Stomach (tissue), 4 donors: ENCODE data around the gene AJM1.

Source experiments
- EP300 ChIP-seq: sonication (generic); formaldehyde crosslinking; IDR thresholded peaks from one replicate; pipeline ENCODE4 v1.6.1; 2017; ENCODE audit warnings: antibody characterized with exemption
- POLR2A ChIP-seq, 4 donors: fragments of 450-650 bp; IDR thresholded peaks; one replicate each; pipeline ENCODE4 v1.6.1; 2016; ENCODE audit warnings: antibody characterized with exemption in 4 of 4, control low read depth in 2 of 4, mild to moderate bottlenecking in 1 of 4, moderate library complexity in 1 of 4
- POLR2AphosphoS5 ChIP-seq, 3 donors: sonication (generic); formaldehyde crosslinking; IDR thresholded peaks; one replicate each; pipeline ENCODE4 v1.6.1; 2016; ENCODE audit warnings: antibody characterized with exemption in 3 of 3
- TF ChIP-seq, protein P1 (sequence below), 7 experiments: fragments of 450-650 bp in 4 of 7; fragments of 200-600 bp in 3 of 7; sonication (generic) in 3 of 7; IDR thresholded peaks; one replicate each; pipeline ENCODE4 v1.5.1; 2016 to 2019; ENCODE audit warnings: antibody characterized with exemption in 7 of 7, control low read depth in 2 of 7, mild to moderate bottlenecking in 1 of 7

DNA sequence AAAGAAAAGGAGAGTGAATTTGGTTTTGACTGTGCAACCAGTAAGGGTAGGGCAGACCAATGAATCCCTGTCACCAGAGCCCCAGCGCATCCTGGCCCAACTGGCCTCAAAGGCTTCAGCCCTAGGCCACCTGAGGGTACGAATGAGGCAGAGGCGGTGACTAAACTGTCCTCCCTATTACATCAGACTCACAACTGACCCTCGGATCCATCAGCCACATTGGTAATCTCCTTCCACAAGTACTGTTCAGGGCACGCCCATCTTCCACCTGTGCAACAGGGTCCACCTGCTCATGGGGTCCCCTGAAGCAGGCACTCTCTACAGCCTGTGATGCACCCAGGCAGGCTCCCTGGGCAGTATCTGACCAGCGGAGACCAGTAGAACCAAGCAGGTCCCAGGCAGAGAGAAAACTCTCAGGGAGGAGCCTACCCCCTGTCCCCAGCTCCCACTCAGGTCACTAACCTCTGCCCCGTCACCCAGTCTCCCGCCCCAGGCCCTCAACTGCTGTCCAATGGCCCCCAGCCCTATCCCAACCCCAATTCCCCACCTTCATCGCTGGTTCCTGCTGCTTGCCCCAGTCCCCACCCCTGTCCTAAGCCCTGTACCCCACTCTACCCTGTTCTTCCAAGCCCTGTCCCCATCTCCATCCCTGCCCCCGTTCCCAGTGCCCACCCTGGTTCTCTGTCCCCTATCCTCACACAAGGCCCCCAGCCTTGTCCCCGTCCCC is 22.9 kb downstream of the AJM1 start:
- TF ChIP-seq, protein P1, sequence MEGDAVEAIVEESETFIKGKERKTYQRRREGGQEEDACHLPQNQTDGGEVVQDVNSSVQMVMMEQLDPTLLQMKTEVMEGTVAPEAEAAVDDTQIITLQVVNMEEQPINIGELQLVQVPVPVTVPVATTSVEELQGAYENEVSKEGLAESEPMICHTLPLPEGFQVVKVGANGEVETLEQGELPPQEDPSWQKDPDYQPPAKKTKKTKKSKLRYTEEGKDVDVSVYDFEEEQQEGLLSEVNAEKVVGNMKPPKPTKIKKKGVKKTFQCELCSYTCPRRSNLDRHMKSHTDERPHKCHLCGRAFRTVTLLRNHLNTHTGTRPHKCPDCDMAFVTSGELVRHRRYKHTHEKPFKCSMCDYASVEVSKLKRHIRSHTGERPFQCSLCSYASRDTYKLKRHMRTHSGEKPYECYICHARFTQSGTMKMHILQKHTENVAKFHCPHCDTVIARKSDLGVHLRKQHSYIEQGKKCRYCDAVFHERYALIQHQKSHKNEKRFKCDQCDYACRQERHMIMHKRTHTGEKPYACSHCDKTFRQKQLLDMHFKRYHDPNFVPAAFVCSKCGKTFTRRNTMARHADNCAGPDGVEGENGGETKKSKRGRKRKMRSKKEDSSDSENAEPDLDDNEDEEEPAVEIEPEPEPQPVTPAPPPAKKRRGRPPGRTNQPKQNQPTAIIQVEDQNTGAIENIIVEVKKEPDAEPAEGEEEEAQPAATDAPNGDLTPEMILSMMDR (IDR thresholded peaks at IDR 0.05), result no peak
- no peak for TF ChIP-seq POLR2A (IDR thresholded peaks at IDR 0.05)
- TF ChIP-seq POLR2AphosphoS5 (IDR thresholded peaks at IDR 0.05), result no peak
- no peak for TF ChIP-seq EP300
